ENCODE data around the gene TMEM132C.

- no peak for TF ChIP-seq CTCF (IDR thresholded peaks at IDR 0.05; ENCODE audit: low read length)
- TF ChIP-seq EZH2 (optimal IDR thresholded peaks at IDR 0.05; ENCODE audit: low read depth, low read length) = no peak
- TF ChIP-seq EZH2phosphoT487 (IDR thresholded peaks at IDR 0.05; ENCODE audit: low read length) = no peak
Measured at GRCh38 chr12:128476266-128476665, 209.3 kb downstream of the TMEM132C start.

Measured in MM.1S (cell line).